Activated naive CD4-positive, alpha-beta T cell treated with anti-CD3 and anti-CD28 coated beads, Interleukin-2, amount 50 U/mL, for 24 hours (primary cell): ENCODE data around the gene CCDC30.
"Not testable (repeated sequence)": the region's sequence is repeated elsewhere in the genome, so short reads cannot be mapped to it uniquely, and the experiment has no call there.

Experiments used
- H3K27ac Mint-ChIP-seq: one replicate; pipeline ENCODE4 v1.8.0; 2021; ENCODE audit warnings: mild to moderate bottlenecking, mixed read lengths
- H3K27me3 Mint-ChIP-seq: one replicate; pipeline ENCODE4 v1.8.0; 2021; ENCODE audit warnings: mixed read lengths
- H3K36me3 Mint-ChIP-seq: one replicate; pipeline ENCODE4 v1.8.0; 2021; ENCODE audit warnings: mixed read lengths
- H3K4me1 Mint-ChIP-seq: one replicate; pipeline ENCODE4 v1.8.0; 2021; ENCODE audit warnings: mixed read lengths
- H3K4me3 Mint-ChIP-seq: one replicate; pipeline ENCODE4 v1.8.0; 2021; ENCODE audit warnings: mild to moderate bottlenecking, mixed read lengths
- H3K9me3 Mint-ChIP-seq: one replicate; pipeline ENCODE4 v1.8.0; 2021; ENCODE audit warnings: mixed read lengths

CCDC30 gene

DNA sequence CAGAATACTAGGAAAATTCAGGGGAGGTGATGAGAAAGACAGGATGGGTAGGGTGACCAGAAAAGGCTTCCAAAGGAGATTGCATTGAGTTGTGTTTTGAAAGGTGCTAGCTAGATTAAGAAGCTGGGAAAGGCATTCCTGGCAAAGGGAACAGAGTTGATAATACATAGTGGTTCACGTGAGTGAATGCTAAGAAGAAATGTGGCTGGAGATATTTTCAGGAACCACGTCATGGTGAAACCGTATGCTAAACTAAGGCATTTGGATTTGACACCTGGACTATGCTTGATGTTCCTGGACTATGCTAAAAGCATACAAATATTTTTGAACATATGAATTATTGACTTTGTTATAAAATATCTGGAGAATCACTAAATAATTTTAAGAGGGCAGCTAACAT, 14.7 kb downstream of the CCDC30 start:
- Mint-ChIP-seq H3K9me3 (no peaks in the 10 kb centered on the region), H3K4me1 (no peaks in the 10 kb centered on the region), H3K27me3 (no peaks in the 10 kb centered on the region), H3K27ac (no peak overlapping the region), H3K36me3 (peaks cover 8% of the 10 kb centered on the region), H3K4me3 (no peak overlapping the region)

DNA sequence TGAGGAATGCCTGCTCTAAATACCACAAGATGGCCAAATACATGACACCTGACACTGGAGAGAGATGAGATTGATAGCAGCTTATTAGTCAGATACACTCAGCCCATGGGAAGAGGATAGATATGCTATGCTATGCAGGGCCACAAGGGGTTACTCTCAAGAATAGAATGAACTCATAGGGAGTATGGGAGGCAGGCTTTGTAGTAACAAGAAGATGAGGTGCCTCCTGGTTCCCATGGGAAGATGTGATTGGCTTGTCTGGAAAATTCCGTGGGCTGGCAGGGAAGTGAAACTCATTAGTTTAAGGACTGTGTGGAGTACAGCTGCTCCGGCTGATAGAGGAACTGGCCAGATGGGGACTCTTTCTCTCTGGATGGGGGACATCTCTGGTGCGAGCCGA, 16.5 kb downstream of the CCDC30 start:
- Mint-ChIP-seq H3K4me1 (no peaks in the 10 kb centered on the region), H3K9me3 (no peaks in the 10 kb centered on the region), H3K27me3 (no peaks in the 10 kb centered on the region), H3K27ac (no peak overlapping the region), H3K36me3 (peaks cover 9% of the 10 kb centered on the region), H3K4me3 (no peak overlapping the region)

DNA sequence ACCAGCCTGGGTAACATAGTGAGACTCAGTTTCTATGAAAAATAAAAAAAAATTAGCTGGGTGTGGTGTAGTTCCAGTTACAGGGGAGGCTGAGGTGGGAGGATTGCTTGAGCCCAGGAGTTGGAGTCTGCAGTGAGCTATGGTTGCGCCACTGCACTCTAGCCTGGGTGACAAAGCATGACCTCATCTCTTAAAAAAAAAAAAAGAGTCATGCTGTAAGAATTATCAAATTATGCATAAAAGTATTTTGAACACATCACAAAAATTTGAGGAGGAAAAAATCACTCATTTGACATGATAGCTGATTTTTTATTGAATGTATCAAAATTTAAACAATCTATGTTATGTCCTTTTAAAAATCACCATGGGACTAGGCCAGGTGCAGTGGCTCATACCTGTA, 17.8 kb downstream of the CCDC30 start:
- Mint-ChIP-seq H3K27ac (no peak overlapping the region), H3K4me1 (no peaks in the 10 kb centered on the region), H3K4me3 (no peak overlapping the region), H3K27me3 (no peaks in the 10 kb centered on the region), H3K36me3 (peaks cover 9% of the 10 kb centered on the region), H3K9me3 (no peaks in the 10 kb centered on the region)

DNA sequence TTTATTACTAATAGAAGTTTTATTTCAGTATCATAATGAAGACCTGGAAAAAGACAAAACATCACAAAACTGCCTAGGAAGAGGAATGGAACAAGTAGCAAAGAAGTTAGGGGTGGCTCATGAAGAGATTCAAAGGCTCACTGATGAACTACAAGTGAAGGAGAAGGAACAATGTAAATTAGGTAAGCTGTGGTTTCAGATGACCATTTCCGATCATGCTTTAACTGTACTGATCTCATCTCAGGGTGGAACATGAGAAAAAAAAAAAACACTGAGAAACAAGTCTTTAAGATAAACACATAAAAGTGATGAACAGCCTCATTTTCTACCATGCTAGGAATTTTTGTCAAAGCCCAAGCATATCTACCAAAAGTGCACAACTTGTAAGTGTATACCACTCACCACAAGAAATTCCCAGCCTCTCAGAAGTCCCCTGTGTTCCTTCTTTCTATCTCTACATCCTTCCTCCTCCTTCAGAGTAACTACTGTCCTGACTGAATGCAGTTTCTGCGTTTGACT, 19.6 kb downstream of the CCDC30 start:
- H3K36me3 Mint-ChIP-seq, result peaks cover 14% of the 10 kb centered on the region
- H3K27ac Mint-ChIP-seq, result no peak overlapping the region
- no peaks in the 10 kb centered on the region for H3K27me3 Mint-ChIP-seq
- H3K9me3 Mint-ChIP-seq, result no peaks in the 10 kb centered on the region
- H3K4me1 Mint-ChIP-seq, result no peaks in the 10 kb centered on the region
- H3K4me3 Mint-ChIP-seq, result no peak overlapping the region

DNA sequence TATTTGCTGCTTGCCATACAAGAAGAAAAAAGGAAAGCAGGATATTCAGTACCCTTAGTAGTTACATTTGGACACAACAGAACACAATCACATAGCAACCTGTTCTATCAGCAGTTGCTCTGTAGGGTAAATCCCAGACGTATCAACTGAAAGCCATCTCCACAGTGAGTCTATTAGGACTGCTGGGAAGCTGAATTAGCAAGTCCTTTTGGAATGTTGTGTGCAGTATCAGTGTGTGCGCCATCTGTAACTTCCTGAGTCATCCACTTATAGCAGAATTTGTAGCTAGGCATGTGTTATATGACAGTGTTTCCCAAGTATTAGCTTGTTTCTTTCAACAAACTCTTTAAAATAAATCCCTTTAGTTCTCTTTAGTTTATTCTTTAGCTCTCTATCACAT, 21.3 kb downstream of the CCDC30 start:
- Mint-ChIP-seq H3K4me1 (no peaks in the 10 kb centered on the region), H3K27me3 (no peaks in the 10 kb centered on the region)

DNA sequence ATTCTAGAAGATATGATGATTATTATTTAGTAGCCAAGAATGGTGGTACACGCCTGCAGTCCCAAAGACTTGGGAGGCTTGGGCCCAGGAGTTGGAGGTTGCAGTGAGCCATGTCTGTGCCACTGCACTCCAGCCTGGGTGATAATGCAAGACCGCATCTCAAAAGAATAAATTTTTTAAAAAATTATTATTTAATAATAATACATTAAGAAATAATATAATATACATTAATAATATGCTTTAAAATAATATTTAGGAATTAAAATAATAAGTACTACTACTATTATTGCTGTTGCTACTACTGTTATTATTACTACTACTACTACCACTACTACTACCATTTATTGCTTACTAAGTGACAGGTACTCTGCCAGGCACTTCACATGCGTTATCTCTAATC, 27.2 kb downstream of the CCDC30 start:
- Mint-ChIP-seq H3K36me3 (peaks cover 16% of the 10 kb centered on the region), H3K4me3 (no peak overlapping the region), H3K27ac (no peak overlapping the region), H3K27me3 (no peaks in the 10 kb centered on the region), H3K9me3 (no peaks in the 10 kb centered on the region), H3K4me1 (no peaks in the 10 kb centered on the region)

More for the DNA sequence above, 21.3 kb downstream of the CCDC30 start:
- Mint-ChIP-seq H3K27ac (no peak overlapping the region), H3K36me3 (peaks cover 12% of the 10 kb centered on the region), H3K4me3 (no peak overlapping the region), H3K9me3 (no peaks in the 10 kb centered on the region)

DNA sequence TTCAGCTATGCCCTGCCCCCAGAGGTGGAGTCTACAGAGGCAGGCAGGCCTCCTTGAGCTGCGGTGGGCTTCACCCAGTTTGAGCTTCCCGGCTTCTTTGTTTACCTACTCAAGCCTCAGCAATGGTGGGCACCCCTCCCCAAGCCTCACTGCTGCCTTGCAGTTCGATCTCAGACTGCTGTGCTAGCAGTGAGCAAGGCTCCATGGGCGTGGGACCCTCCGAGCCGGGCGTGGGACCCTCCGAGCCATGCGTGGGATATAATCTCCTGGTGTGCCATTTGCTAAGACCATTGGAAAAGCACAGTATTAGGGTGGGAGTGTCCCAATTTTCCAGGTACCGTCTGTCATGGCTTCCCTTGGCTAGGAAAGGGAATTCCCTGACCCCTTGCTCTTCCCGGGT, 38.9 kb downstream of the CCDC30 start:
- not testable (repeated sequence) for H3K27ac Mint-ChIP-seq, H3K4me3 Mint-ChIP-seq, H3K4me1 Mint-ChIP-seq, H3K27me3 Mint-ChIP-seq, H3K9me3 Mint-ChIP-seq
- H3K36me3 Mint-ChIP-seq, result peaks cover 27% of the 10 kb centered on the region

DNA sequence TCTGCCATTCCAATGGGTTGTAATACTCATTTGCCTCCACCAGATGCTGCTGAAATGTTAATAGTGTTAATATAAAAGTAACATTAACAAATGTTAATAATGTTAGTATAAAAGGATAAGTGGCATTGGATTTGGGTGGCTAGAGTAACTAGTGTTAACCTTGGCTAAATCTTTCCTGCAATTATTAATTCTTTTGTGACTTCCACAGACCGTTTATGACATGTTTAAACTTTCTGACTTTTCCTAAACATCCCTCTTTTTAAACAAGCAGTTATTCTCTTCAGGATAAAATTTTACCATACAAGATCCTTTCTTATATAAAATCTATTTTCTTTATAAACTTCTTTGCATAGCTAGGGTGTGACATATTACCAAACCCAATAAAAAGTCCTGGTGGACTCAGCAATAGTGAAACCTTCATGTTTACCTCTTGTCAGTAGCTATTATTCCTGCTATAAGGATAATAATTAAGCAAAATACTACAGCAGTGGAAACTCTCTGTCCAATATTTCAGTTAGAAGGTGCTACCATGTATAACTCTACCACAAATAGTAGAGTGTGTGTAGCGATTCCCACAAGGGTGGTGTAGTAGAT, 41.5 kb downstream of the CCDC30 start:
- Mint-ChIP-seq H3K4me1 (no peaks in the 10 kb centered on the region), H3K27me3 (no peaks in the 10 kb centered on the region), H3K4me3 (no peak overlapping the region), H3K27ac (no peak overlapping the region), H3K36me3 (peaks cover 31% of the 10 kb centered on the region), H3K9me3 (no peaks in the 10 kb centered on the region)

DNA sequence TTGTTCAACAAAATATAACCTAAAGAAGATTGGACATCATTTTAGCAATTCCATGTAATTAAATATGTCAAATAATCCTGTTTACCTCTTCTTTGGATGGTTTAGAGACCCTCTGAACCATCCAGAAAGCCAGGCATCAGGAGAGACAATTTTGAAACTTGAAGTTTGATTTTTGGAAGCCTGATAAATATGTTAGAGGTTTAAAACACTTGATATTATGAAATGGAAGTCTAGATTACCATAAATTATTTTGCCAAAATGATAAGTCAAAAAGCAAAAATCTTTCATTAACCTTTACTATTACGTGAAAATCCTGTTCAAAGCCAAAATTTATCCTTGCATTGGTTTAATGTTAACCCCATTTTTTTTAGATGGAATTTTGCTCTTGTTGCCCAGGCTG, 43.5 kb downstream of the CCDC30 start:
- Mint-ChIP-seq H3K27me3 (no peaks in the 10 kb centered on the region), H3K4me3 (no peak overlapping the region), H3K4me1 (no peaks in the 10 kb centered on the region), H3K9me3 (peaks cover 5% of the 10 kb centered on the region), H3K27ac (no peak overlapping the region), H3K36me3 (peaks cover 39% of the 10 kb centered on the region)

DNA sequence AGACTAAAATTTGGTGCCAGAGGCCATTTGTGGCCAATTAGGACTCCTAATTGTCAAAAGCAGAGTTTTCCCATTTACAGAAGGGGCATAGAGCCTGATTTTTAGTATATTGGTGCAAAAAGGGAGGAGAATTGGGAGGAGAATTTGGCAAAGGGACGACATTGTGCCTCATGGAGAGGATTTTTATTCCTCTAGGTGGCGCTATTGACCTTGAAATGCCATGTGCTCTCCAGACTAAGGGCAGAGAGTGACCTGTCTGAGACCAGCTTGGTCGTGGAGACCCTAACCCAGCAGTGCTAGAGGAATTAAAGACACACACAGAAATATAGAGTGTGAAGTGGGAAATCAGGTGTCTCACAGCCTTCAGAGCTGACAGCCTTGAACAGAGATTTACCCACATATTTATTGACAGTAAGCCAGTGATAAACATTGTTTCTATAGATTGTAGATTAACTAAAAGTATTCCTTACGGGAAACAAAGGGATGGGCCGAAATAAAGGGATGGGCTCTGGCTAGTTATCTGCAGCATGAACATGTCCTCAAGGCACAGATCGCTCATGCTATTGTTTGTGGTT, 48.6 kb downstream of the CCDC30 start:
- not testable (repeated sequence) for H3K9me3 Mint-ChIP-seq, H3K4me3 Mint-ChIP-seq
- peaks cover 34% of the 10 kb centered on the region for H3K36me3 Mint-ChIP-seq

DNA sequence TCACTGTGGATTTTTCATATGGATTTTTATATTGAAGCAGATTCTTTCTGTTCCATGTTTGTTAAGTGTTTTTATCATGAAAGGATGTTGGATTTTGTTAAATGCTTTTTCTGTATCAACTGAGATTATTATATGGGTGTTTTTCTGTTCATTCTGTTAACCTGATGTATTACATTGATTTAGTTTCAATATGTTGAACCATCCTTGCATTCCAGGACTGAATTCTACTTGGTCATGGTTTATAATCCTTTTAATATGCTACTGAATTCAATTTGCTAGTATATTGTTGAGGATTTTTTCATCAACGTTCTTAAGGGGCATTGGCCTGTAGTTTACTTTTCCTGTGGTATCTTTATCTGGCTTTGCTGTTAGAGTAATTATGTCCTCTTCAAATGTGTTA, 55.8 kb downstream of the CCDC30 start:
- Mint-ChIP-seq H3K27ac (no peak overlapping the region), H3K4me3 (no peak overlapping the region), H3K27me3 (peaks cover 2% of the 10 kb centered on the region), H3K36me3 (peaks cover 42% of the 10 kb centered on the region), H3K9me3 (peaks cover 41% of the 10 kb centered on the region), H3K4me1 (no peaks in the 10 kb centered on the region)

More for the DNA sequence above, 48.6 kb downstream of the CCDC30 start:
- H3K27ac Mint-ChIP-seq, H3K27me3 Mint-ChIP-seq, H3K4me1 Mint-ChIP-seq: not testable (repeated sequence)

DNA sequence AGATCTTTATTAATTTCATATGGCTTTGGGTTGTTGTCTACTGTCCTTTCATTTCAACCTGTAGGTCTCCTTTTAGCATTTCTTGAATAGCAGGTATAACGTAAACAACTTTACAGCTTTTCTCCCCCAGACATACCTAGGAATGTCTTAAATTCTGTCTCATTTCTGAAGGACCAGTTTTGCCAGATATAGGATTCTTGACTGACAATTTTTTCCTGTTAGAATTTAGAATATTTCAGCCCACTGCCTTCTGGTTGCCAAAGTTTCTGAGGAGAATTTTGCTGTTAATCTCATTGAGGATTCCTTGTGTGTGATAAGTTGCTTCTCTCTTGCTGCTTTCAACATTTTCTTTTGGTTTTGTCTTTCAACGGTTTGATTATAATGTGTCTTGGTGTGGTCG, 60.1 kb downstream of the CCDC30 start:
- peaks cover 32% of the 10 kb centered on the region for H3K36me3 Mint-ChIP-seq

DNA sequence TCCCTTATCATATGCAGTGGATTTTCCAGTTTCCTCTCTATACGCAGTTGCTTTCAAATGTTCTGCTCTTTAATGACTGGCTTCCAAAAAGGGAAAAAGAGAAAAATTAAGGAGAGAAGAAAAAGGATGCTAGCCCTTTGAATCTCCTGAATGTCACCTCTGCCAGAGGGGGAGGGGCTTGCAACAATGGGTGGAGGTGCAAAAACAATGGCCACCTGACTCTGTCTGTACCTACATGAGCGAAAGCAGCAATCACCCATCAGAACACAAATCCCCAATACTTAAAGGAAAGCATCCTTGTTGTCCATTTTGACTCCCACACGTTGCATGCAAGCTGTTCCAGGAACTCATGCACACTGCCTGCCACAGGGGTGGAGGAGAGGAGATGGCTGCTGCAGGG, 61.2 kb downstream of the CCDC30 start:
- peaks cover under 1% of the 10 kb centered on the region for H3K4me1 Mint-ChIP-seq
- H3K9me3 Mint-ChIP-seq, result peaks cover 21% of the 10 kb centered on the region
- H3K4me3 Mint-ChIP-seq, result no peak overlapping the region
- H3K36me3 Mint-ChIP-seq, result peaks cover 26% of the 10 kb centered on the region
- no peak overlapping the region for H3K27ac Mint-ChIP-seq
- peaks cover 2% of the 10 kb centered on the region for H3K27me3 Mint-ChIP-seq

More for the DNA sequence above, 60.1 kb downstream of the CCDC30 start:
- Mint-ChIP-seq H3K4me1 (no peaks in the 10 kb centered on the region), H3K27me3 (peaks cover 2% of the 10 kb centered on the region), H3K27ac (no peak overlapping the region), H3K4me3 (no peak overlapping the region), H3K9me3 (peaks cover 29% of the 10 kb centered on the region)

DNA sequence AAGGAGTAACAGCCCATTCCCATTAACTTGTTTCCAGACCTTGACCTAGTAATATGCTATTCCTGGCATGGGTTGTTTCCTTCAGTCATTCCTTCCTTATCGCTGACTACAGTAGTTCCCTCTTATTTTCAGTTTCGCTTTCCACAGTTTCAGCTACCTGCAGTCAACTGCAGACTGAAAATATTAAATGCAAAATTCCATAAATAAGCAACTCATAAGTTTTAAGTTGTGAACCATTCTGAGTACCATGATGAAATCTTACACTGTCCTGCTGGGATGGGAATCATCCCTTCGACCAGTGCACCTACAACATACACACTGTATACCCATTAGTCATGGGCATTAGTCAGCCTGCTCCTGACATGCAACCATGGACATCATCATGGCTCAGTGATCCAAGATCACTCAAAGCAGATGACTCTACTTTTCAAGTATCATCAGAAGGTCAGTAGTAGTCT, 66.7 kb downstream of the CCDC30 start:
- Mint-ChIP-seq H3K36me3 (peaks cover 9% of the 10 kb centered on the region), H3K9me3 (no peaks in the 10 kb centered on the region), H3K27me3 (no peaks in the 10 kb centered on the region), H3K4me1 (peaks cover 10% of the 10 kb centered on the region), H3K4me3 (peak overlapping the region; percentile 85), H3K27ac (peak overlapping the region; percentile 74)

DNA sequence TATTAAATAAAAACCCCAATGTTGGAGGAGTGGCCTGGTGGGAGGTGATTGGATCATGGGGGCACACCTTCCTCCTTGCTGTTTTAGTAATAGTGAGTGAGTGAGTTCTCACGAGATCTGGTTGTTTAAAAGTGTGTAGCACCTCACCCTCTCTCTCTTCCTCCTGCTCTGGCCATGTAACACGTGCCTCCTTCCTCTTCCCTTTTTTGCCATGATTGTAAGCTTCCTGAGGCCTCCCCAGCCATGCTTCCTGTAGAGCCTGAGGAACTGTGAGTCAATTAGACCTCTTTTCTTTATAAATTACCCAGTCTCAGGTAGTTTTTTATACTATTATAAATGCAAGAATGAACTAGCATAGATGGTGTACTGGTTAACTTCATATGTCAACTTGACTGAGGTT, 68.0 kb downstream of the CCDC30 start:
- peaks cover 11% of the 10 kb centered on the region for H3K36me3 Mint-ChIP-seq
- no peak overlapping the region for H3K27ac Mint-ChIP-seq
- H3K27me3 Mint-ChIP-seq, result no peaks in the 10 kb centered on the region
- no peaks in the 10 kb centered on the region for H3K9me3 Mint-ChIP-seq
- H3K4me3 Mint-ChIP-seq, result no peak overlapping the region
- H3K4me1 Mint-ChIP-seq, result peaks cover 10% of the 10 kb centered on the region

DNA sequence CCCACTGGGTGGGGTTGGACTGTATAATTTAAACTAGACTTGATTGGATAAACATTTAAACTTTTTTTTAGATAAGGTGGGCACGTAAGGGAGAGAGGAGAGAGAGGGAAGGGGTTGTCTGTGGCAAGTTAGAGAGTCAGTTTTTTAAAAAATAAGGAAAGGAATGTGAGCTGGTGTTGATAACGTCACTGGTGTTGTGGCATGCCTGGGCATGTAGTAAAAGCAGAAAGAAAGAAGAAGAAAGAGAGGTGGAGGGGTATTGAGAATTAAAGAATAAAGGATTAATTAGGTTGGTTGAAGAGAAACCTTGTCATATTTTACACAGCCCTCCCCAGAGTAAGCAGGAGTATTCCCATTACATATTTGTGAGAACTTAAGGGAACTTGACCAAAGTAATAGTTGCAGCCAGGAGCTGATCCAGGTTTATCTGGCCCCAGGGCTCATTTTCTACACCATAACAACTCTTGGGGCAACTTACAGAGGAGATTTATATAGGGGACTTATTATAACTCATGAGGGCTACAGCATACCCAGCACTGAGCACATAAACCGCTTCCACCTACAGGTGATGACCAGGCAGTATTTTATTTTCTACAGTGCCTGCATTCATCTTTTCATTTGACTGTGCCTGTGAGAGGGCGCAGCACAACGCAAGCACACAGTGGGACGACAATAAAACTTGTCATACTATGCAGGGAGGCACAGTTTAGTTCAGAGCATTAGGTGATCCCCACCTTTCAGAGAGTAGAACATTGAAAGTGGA, 70.2 kb downstream of the CCDC30 start:
- Mint-ChIP-seq H3K4me1 (peaks cover 10% of the 10 kb centered on the region), H3K4me3 (no peak overlapping the region), H3K27me3 (no peaks in the 10 kb centered on the region), H3K9me3 (no peaks in the 10 kb centered on the region), H3K36me3 (peaks cover 11% of the 10 kb centered on the region), H3K27ac (no peak overlapping the region)
